ENCODE results near the gene DUOX1. TPM values are rescaled to one million over a fixed set of nuclear protein-coding genes. Genes with fewer than 3 reads are reported as not detected.

Gene DUOX1
- total RNA-seq, 4 donors from 2014 or later, result 87.5 to 202 (median 122) TPM

GRCh38 chr15:45112143-45112590 is 17.6 kb upstream of the DUOX1 start:
- no peak for DNase-seq
- Histone ChIP-seq H3K27ac (no peak overlapping the region), H3K27me3 (peaks cover 19 to 91% (median 26%) of the 10 kb centered on the region in 4 donors), H3K4me1 (peaks cover 17 to 59% (median 34%) of the 10 kb centered on the region in 3 donors), H3K36me3 (no peaks in the 10 kb centered on the region), H3K4me3 (peak overlapping the region; percentile 26 to 51 (median 34)), H3K9me3 (no peaks in the 10 kb centered on the region)
- intact Hi-C loops (cut with DNase I), result no loop called here
- WGBS, 2 donors, result 11 to 18% methylated on average over 2 to 13 of the region's 13 CpGs
- TF ChIP-seq POLR2A (IDR thresholded peaks at IDR 0.05) (no peak), CTCF (IDR thresholded peaks at IDR 0.05) (no peak)

- H3K4me3 ChIP-seq, result peak overlapping the region; percentile 26 to 51 (median 34)
Measured at GRCh38 chr15:45112591-45113379, 17.0 kb upstream of the DUOX1 start.

GRCh38 chr15:45113380-45113990 is 16.3 kb upstream of the DUOX1 start:
- Histone ChIP-seq H3K4me1 (peaks cover 17 to 71% (median 40%) of the 10 kb centered on the region in 3 donors), H3K4me3 (peak overlapping the region in 3 of 4 donors; percentile 26 to 51 (median 32)), H3K27me3 (peaks cover 19 to 96% (median 28%) of the 10 kb centered on the region in 4 donors), H3K36me3 (peaks cover 0 to 7% (median 0%) of the 10 kb centered on the region in 3 donors), H3K9me3 (no peaks in the 10 kb centered on the region), H3K27ac (no peak overlapping the region)
- DNase-seq, result no peak
- WGBS, 2 donors, result 9 to 10% methylated on average over 6 to 9 of the region's 14 CpGs
- TF ChIP-seq POLR2A (IDR thresholded peaks at IDR 0.05) (no peak), CTCF (IDR thresholded peaks at IDR 0.05) (no peak)
- intact Hi-C loops (cut with DNase I), result no loop called here

More at GRCh38 chr15:45112591-45113379, 17.0 kb upstream of the DUOX1 start:
- Histone ChIP-seq H3K9me3 (no peaks in the 10 kb centered on the region), H3K36me3 (peaks cover 0 to 5% (median 0%) of the 10 kb centered on the region in 3 donors), H3K27ac (no peak overlapping the region), H3K27me3 (peaks cover 19 to 97% (median 28%) of the 10 kb centered on the region in 4 donors), H3K4me1 (peaks cover 17 to 65% (median 39%) of the 10 kb centered on the region in 3 donors)
- WGBS, 2 donors, result 0 to 7% methylated on average over 9 to 10 of the region's 58 CpGs
- DNase-seq, result no peak
- intact Hi-C loops (cut with DNase I), result no loop called here
- TF ChIP-seq POLR2A (IDR thresholded peaks at IDR 0.05), result no peak
- TF ChIP-seq CTCF (IDR thresholded peaks at IDR 0.05), result no peak

- 2% methylated on average over 13 to 15 of the region's 42 CpGs for WGBS, 2 donors
- H3K27ac ChIP-seq, result no peak within 1 kb of the TSS
- H3K27me3 ChIP-seq, result peaks cover 19 to 97% (median 28%) of the 10 kb centered on the region in 4 donors
- no peaks in the 10 kb centered on the region for H3K9me3 ChIP-seq
- H3K4me3 ChIP-seq, result peak within 1 kb of the TSS; percentile 26 to 51 (median 34)
- no peak for DNase-seq
- H3K4me1 ChIP-seq, result peaks cover 17 to 71% (median 40%) of the 10 kb centered on the region in 3 donors
- intact Hi-C loops (cut with DNase I), result no loop called here
- H3K36me3 ChIP-seq, result peaks cover 0 to 14% (median 0%) of the 10 kb centered on the region in 3 donors
- TF ChIP-seq CTCF (IDR thresholded peaks at IDR 0.05) (no peak), POLR2A (IDR thresholded peaks at IDR 0.05) (no peak)
Measured at GRCh38 chr15:45114076-45114750, 15.6 kb upstream of the DUOX1 start, which contains the start of the genes DUOX2 and DUOXA2. Gene DUOX2, minus strand, starts transcription at chr15:45114172. Its CDS starts 761 bp downstream, at chr15:45113411. Gene DUOXA2, plus strand, starts transcription at chr15:45114326. Its CDS starts 280 bp downstream, at chr15:45114606.
